OCI-LY7 (cell line): ENCODE data around the gene ADCYAP1. TPM values are rescaled to one million over a fixed set of nuclear protein-coding genes. Genes with fewer than 3 reads are reported as not detected.

Experiments used
- BruUV-seq: library from RNA; stranded (reverse); fragments of 400-500 nt; replicated peaks from 2 replicates; lab custom pipeline; 2021; lab: Mats Ljungman, UMichigan
- CTCF ChIA-PET: fragments of 300-600 bp; sonication (Branson Sonifier 250); formaldehyde crosslinking; loops from one replicate; lab custom pipeline; 2022; ENCODE audit warnings: antibody characterized with exemption; ENCODE audit not compliant: unreplicated experiment; lab: Charles Lee
- POLR2A ChIA-PET: fragments of 300-600 bp; sonication (Branson Sonifier 250); formaldehyde crosslinking; loops from one replicate; lab custom pipeline; 2022; ENCODE audit warnings: antibody characterized with exemption; lab: Charles Lee
- DNase-seq: peaks from one replicate; pipeline ENCODE4 v3.0.0-alpha.2; 2015; ENCODE audit warnings: low spot score
- H2AFZ ChIP-seq: fragments of 200-600 bp; sonication (generic), shearing (Covaris generic); 2 replicates; pipeline ENCODE4 v1.6.1; 2014; ENCODE audit warnings: mild to moderate bottlenecking, antibody characterized with exemption, low read length, moderate library complexity
- H3K27ac ChIP-seq: fragments of 200-600 bp; sonication (generic); 2 replicates; pipeline ENCODE4 v1.5.1; 2014; ENCODE audit warnings: mixed run types, low read depth, mild to moderate bottlenecking, moderate library complexity, low read length, inconsistent platforms; ENCODE audit not compliant: poor library complexity, severe bottlenecking
- H3K36me3 ChIP-seq: fragments of 200-600 bp; sonication (generic); 2 replicates; pipeline ENCODE4 v1.6.1; 2014; ENCODE audit warnings: mild to moderate bottlenecking, antibody characterized with exemption, low read length, moderate library complexity, mixed read lengths; ENCODE audit not compliant: insufficient read depth
- H3K4me1 ChIP-seq: fragments of 200-600 bp; sonication (generic); 2 replicates; pipeline ENCODE4 v1.5.1; 2014; ENCODE audit warnings: mild to moderate bottlenecking, low read length; ENCODE audit not compliant: insufficient read depth, poor library complexity, severe bottlenecking
- H3K4me2 ChIP-seq: fragments of 200-600 bp; sonication (generic); 2 replicates; pipeline ENCODE4 v1.6.1; 2014; ENCODE audit warnings: mild to moderate bottlenecking, low read length
- H3K4me3 ChIP-seq: fragments of 200-600 bp; sonication (generic); 2 replicates; pipeline ENCODE4 v1.5.1; 2014; ENCODE audit warnings: mild to moderate bottlenecking, low read depth, low read length; ENCODE audit not compliant: poor library complexity, severe bottlenecking
- H3K79me2 ChIP-seq: fragments of 200-600 bp; sonication (generic); 2 replicates; pipeline ENCODE4 v1.6.1; 2016; ENCODE audit warnings: low read depth, mild to moderate bottlenecking, low read length, moderate library complexity, mixed read lengths; ENCODE audit not compliant: insufficient read depth
- H3K9me2 ChIP-seq: fragments of 200-600 bp; sonication (generic); 2 replicates; pipeline ENCODE4 v1.6.1; 2016; ENCODE audit warnings: mild to moderate bottlenecking, low read length, mixed read lengths; ENCODE audit not compliant: insufficient read depth
- H3K9me3 ChIP-seq: fragments of 200-600 bp; sonication (generic); 2 replicates; pipeline ENCODE4 v1.6.1; 2014; ENCODE audit warnings: mild to moderate bottlenecking, mixed run types, low read length, mixed read lengths
- H4K20me1 ChIP-seq: fragments of 200-600 bp; sonication (generic); 2 replicates; pipeline ENCODE4 v1.6.1; 2014; ENCODE audit warnings: mild to moderate bottlenecking, antibody characterized with exemption, low read length, moderate library complexity, mixed read lengths; ENCODE audit not compliant: insufficient read depth
- EZH2phosphoT487 ChIP-seq: fragments of 200-600 bp; sonication (generic); IDR thresholded peaks from 2 replicates; pipeline ENCODE4 v1.6.1; 2018; ENCODE audit warnings: low read depth, borderline replicate concordance, mild to moderate bottlenecking, mixed run types, antibody characterized with exemption, low read length, moderate library complexity, mixed read lengths
- intact Hi-C: fragments of 100-400 bp; cut with micrococcal nuclease; formaldehyde crosslinking; loops from one replicate; pipeline ENCODE4 v1.10.0; 2022; ENCODE audit not compliant: unreplicated experiment
- total RNA-seq, 2 experiments: library from RNA; depleted of rRNA in 1 of 2; stranded (reverse); fragments of >200 nt in 1 of 2; shearing (Covaris generic) in 1 of 2; gene quantifications; 2 replicates each; pipeline ENCODE4 v1.2.3, GENCODE V29; 2014 to 2022
- TF ChIP-seq, protein P1 (sequence below): fragments of 200-600 bp; sonication (generic); conservative IDR thresholded peaks from 2 replicates; pipeline ENCODE4 v1.5.1; 2014; ENCODE audit warnings: mild to moderate bottlenecking, antibody characterized with exemption, low read length, moderate library complexity, mixed read lengths

Gene ADCYAP1
- total RNA-seq, 2 experiments from 2014 or later = not detected

DNA sequence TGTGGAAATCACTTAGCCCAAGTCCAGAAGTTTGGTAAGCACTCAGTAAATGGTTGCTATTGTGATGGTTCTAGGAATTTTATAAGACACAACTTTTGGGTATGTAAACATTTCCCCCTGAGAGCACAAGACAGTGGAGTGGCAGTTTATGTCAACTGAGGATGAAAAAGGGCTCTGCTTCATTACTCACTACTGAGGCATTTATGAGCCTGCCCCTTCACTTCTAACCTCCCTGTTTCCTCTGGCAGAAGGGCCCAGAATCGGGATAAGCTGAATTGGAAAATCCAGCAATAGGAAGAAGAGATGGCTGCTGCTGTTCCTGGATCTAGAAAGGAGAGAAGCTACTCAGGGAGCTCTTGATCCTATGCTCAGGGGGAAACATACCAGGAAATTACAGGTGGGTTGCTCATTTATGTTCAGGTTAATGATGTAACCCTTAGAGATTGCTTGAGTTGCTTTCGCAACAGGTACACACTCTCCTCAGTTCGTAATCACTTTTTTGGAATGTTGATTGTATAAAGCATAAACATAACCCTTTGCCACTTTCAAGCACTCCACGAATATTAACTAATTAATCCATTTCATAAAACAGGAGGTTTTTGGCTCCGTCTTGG, 46.3 kb downstream of the ADCYAP1 start:
- no peaks in the 10 kb centered on the region for H3K9me3 ChIP-seq
- H4K20me1 ChIP-seq = no peaks in the 10 kb centered on the region
- H3K79me2 ChIP-seq = no peaks in the 10 kb centered on the region
- DNase-seq = no peak
- H3K4me1 ChIP-seq = no peaks in the 10 kb centered on the region
- H3K9me2 ChIP-seq = no peaks in the 10 kb centered on the region
- H3K27ac ChIP-seq = no peak overlapping the region
- no peaks in the 10 kb centered on the region for H3K36me3 ChIP-seq
- ChIA-PET CTCF (no interaction called here), POLR2A (interaction anchor here (0.7 kb wide), 1 partner anchor 303 kb away, joined by 3 read pairs; no protein-coding TSS in a partner anchor)
- H3K4me3 ChIP-seq = no peak overlapping the region
- TF ChIP-seq, protein P1, sequence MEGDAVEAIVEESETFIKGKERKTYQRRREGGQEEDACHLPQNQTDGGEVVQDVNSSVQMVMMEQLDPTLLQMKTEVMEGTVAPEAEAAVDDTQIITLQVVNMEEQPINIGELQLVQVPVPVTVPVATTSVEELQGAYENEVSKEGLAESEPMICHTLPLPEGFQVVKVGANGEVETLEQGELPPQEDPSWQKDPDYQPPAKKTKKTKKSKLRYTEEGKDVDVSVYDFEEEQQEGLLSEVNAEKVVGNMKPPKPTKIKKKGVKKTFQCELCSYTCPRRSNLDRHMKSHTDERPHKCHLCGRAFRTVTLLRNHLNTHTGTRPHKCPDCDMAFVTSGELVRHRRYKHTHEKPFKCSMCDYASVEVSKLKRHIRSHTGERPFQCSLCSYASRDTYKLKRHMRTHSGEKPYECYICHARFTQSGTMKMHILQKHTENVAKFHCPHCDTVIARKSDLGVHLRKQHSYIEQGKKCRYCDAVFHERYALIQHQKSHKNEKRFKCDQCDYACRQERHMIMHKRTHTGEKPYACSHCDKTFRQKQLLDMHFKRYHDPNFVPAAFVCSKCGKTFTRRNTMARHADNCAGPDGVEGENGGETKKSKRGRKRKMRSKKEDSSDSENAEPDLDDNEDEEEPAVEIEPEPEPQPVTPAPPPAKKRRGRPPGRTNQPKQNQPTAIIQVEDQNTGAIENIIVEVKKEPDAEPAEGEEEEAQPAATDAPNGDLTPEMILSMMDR = no peak
- no peak for TF ChIP-seq EZH2phosphoT487
- intact Hi-C loops = no loop called here
- no peak overlapping the region for H2AFZ ChIP-seq
- BruUV-seq = no TSS peak
- H3K4me2 ChIP-seq = no peak overlapping the region

DNA sequence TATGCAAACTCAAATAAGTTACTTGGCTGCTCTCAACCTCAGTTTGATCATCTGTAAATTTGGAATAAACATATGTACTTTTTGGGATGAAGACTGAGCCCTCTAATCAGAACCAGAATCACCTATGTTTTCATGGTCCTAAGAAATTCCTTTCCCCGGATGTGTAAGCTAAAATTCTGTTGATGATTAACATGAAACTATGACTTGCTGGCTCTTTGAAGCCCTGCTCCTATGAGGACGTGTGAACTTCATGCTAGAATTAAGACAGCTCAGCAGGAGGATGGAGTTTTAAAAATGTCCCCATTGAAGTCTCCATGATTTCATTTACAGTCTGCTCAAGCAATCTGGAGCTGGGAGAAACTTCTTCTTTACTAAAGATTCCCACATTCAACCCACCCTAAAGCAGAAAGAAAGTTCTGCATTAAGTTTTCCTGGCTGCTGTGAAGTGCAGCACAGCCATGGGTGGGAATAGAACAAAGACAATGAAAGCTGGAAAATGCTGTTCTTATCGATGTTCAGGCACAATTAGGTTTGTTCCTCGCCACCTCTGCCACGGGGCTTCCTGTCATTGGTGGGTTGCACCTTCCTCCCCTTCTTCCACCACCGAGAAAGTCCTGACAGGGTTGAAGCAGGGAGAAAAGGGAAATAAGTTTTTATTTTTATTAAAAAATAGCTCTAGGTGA, 50.9 kb downstream of the ADCYAP1 start:
- no peak for TF ChIP-seq EZH2phosphoT487
- TF ChIP-seq, protein P1 = no peak
- POLR2A ChIA-PET = no interaction called here
- H3K9me3 ChIP-seq = no peaks in the 10 kb centered on the region
- H3K36me3 ChIP-seq = no peaks in the 10 kb centered on the region
- H3K9me2 ChIP-seq = no peaks in the 10 kb centered on the region
- H3K4me3 ChIP-seq = no peak overlapping the region
- CTCF ChIA-PET = no interaction called here
- no peaks in the 10 kb centered on the region for H4K20me1 ChIP-seq
- no TSS peak for BruUV-seq
- intact Hi-C loops = no loop called here
- H3K4me2 ChIP-seq = no peak overlapping the region
- H3K4me1 ChIP-seq = no peaks in the 10 kb centered on the region
- DNase-seq = no peak
- H3K79me2 ChIP-seq = no peaks in the 10 kb centered on the region
- no peak overlapping the region for H3K27ac ChIP-seq
- H2AFZ ChIP-seq = no peak overlapping the region

DNA sequence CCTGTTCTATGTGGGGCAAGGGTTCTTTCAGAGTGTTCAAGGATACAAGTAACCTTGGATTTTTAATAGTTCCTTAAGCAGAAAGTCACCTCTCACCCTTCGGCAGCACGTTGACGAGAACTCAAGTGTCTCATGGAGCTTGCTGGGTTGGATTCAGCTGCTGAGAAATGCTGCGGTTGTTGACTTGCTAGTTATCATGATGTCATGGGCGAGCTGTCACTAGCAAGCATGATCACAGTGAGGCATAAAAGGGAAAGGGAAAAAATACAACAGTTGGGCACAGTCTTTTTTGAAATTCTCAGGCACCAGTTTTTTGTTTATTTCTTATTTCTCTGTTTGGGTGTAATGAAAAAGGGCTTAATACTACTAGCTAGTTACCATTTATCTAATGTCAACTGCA, 53.2 kb downstream of the ADCYAP1 start:
- Histone ChIP-seq H2AFZ (no peak overlapping the region), H3K9me3 (no peaks in the 10 kb centered on the region), H4K20me1 (no peaks in the 10 kb centered on the region), H3K27ac (no peak overlapping the region), H3K4me3 (no peak overlapping the region), H3K36me3 (no peaks in the 10 kb centered on the region), H3K79me2 (no peaks in the 10 kb centered on the region), H3K4me2 (no peak overlapping the region), H3K4me1 (no peaks in the 10 kb centered on the region), H3K9me2 (no peaks in the 10 kb centered on the region)
- DNase-seq = no peak
- BruUV-seq = no TSS peak
- POLR2A ChIA-PET = no interaction called here
- TF ChIP-seq, protein P1 = no peak
- no peak for TF ChIP-seq EZH2phosphoT487
- intact Hi-C loops = no loop called here
- CTCF ChIA-PET = no interaction called here
